HG02884 (cell line): ENCODE data around the gene ABT1.
A peak's percentile ranks its signal among the peaks of the same experiment; 100 is the strongest.

ENCODE experiments used
- ATAC-seq: cut with Tn5 transposase; IDR thresholded peaks from one replicate; pipeline ENCODE4 v1.9.1; 2021; ENCODE audit warnings: mild to moderate bottlenecking, moderate library complexity; ENCODE audit not compliant: unreplicated experiment

The ABT1 gene

DNA sequence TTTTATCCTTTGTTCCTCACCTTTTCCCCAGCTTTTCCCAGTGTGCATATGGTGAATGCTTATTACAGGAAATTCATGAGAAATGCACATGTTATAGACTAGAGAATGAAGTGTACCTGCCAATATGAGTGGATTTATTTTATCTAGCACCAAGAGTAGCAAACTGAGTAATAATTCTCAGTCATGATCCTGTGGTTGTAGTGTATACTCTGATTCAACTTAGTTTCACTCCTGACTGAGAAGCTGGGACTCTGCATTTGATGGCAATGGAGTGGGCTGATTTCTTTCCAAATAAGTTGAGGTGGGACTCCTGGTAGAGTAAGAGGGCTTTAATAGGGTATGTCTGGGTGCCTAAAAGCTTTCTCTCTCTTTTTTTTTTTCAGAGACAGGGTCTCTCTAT, 4.0 kb downstream of the ABT1 start:
- no peak for ATAC-seq

DNA sequence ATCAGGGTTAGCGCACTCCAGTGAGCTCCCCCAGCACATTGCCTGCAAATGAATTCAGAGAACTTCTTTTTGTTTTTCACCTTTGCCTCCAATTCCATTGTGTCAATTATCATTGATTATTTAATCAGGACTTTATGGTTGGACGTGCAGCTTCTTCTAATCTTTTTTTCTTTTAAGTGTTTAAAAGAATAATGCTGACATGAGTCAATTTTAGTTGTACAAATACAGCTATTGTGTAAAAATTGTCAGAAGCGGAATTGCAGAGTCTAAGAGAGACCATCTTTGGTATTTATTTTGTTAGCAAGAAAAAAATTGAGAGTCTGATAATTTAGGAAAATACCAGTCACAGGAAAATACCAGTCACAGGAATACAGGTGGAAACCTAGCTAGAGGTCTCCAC, 5.5 kb downstream of the ABT1 start:
- no peak for ATAC-seq

DNA sequence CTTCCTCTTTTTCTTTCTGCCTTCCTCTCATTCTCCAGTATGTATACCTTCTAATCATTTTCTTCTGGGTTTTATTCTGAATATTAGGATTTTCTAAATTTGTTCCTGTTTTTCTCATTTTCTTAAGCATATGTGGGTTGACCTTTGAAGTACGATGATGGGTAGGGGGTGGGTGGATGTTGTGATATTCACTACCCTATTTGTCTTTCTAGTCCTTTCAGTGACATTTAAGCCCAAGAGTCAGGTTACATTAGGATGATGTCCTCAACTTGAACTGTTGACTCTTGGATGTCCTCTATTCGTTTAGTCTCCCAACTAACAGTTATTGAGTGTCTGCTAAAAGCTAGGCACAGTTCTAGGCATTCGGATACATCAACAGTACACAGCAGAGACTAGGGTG, 7.3 kb downstream of the ABT1 start:
- no peak for ATAC-seq

DNA sequence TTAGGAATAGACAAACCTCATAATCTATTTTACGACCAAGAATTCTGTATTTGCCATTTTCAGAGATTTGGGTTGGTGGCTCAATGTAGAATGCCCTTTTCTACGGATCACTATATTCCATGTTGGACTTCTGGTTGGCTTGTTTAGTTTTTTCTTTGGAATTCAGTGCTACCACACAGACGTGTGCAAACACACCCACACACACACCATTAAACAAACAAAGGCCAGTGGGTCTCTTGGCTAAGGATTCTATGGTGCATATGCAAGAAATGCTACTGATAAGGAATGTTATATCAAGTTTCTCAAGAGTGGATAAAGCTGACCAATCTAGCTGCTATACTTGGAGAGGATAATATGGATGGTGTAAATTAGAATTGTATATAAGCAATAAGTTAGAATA, 8.0 kb downstream of the ABT1 start:
- ATAC-seq, result no peak

DNA sequence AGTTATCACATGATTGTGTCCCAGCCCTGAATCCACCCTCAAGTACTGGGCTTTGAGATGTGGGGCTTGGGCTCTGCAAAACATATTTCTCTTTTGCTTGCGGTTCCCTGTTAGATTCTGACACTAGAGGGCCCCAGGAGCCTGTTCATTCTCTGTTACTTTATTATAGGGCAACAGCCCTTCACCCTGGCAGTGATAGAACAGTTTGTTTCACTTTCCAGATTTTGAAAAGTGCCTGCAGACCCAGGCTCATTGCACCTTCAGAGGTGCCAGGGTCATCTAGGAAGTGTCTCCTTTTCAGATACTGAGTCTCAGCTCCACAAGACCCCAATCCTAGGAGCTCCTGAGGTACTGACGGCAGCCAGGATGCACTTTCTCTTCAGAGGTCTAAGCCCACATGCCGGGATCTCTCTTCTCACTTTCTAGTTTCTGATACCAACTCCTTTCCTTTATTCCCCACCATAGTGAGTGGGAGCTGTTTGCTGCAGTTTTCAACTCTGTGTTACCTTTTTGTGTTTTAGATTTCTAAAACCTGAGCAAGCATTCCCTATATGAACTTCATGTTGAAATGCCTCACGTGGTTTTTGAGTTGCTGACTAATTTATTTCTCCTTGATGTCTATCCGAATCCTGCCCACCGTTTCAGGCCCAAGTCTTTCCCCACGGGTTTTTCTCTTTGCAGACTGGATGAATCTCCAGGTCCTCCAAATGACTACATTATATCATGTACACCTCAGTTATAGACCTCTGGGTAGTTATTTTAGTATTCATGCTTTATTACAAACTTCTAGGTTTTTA, 10.9 kb downstream of the ABT1 start:
- peak; percentile 82 for ATAC-seq

DNA sequence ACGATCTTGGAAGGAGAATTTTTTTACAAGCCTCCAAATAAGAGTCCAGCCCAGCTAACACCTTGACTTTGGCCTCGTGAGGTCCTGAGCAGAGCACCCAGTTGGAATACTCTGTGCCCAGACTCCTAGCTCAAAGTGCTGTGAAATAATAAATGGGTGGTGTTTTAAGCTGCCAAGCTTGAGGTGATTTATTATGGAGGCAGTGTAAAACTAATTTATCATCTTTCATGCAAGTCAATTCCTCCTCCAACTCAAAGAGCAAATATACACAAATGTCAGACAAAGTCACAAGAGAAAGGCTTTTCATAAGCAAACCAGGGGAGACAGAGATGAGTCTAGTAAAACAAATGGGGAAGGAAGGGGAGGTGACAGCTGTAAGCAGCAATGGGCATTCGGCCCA, 12.7 kb downstream of the ABT1 start:
- ATAC-seq, result no peak

DNA sequence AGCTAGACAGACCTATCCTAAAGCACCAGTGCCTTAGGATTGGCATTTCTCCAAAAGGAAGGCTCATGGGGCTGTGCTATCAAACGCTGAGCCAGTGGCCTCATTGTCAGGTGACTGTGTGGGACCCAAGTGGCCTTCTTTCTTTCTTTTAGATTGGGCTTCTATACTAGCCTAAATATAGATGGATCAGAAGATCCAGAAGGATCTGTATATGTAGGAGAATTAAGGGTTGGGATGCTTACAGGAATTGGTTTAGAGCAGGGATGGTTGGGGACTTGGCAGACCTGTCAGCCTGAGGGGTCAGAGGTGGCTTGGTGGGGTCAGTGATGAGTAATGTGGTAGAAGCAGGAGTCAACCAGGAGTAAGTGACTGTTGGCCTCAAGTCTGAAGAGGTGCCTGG, 14.8 kb downstream of the ABT1 start:
- ATAC-seq, result no peak

DNA sequence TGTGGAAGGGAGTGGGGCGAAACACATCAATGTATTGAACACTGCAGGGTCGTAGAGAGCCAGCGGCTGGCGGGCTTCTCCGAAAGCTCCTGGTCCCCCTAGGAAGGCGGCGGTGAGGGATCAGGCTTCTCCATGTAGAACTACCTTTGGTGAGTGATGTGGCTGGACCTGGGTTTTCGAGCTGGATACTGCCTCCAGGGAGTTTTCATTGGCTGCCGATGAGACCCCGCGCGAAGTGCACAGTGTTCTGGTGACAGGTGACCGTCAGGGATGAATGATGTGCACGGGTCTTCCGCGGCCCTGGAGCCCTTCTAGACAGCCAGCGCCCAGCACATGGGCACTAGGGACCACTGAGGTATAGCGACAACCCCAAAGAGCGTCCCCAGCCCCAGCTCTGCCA, 16.4 kb downstream of the ABT1 start:
- no peak for ATAC-seq

DNA sequence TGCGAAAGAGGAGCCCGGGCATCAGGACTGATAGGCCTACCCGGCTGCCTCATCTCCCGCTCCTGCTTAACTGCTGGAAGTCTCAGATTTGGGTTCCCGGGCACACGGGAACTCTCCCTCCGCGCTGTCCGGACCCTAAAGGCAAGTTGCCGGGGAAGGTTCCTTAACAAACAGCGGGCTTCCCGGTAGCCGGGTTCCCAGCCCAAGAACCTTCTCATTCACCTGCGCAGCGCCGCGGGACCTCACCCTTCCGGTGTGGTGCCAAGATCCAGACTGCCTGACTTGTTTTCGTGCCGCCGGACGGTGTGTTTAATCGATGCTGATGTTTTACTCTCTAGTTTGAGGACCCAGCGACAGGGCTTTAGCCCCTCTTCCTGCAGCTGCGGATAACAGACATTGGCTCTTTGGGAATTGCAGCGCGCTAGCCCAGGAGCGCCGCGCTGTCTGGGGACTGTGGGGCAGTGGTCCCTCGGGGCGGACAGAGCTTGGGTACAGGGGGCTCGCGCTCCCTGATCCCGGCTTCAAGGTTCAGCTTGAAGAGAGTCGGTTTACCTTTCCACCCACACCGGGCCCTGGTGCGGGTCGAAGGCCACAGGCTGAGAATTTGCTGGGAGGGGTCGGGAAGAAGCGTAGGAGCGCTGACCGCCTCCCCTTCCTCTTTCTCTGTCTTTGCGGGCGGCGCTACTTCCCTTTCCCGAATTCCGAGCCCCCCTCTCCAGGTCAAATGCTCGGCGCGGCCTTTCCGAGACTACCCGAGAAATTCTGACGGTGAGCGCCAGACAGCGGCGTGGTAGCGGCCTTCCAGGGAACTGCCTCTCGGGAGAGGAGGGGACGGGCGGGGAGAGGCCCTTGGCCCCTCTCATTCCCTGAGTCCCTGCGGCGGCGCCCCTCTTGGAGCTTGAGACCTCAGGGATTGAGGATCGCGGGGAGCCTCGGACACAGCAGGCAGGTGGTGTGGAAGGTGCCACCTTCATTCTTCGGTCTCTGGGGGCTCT, 17.2 kb downstream of the ABT1 start:
- no peak for ATAC-seq

DNA sequence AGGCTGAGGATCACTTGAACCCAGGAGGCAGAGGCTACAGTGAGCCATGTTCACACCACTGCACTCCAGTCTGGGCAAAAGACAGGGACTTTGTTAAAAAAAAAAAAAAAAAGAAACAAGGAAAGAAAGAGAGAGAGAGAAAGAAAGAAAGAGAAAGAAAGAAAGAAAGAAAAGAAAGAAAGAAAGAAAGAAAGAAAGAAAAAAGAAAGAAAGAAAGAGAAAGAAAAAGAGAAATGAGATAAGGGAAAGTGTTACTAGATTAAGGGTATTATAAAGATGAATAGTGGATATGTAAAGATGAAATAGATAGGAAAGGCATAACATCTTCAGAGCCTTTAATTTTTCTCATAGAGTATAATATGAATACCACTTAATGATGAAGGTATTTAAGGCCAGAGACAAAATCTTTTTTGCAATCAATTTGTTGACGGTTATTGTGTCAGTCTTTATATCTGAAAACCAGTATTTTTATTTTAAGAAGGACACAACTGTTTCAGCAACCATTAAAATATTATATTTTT, 26.6 kb downstream of the ABT1 start:
- ATAC-seq, result no peak

DNA sequence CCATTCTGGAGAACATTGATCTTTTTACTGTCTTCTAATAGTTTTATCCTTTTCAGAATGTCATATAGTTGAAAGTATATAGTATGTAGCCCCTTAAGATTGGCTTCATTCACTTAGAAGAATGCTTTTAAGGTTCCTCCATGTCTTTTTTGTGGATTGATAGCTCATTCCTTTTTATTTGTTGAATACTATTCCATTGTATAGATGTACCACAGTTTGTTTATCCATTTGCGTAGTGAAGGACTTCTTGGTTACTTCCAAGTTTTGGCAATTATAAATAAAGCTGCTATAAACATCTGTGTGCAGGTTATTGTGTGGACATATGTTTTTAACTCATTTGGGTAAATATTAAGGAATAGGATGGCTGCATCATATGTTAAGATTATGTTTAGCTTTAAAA, 27.8 kb downstream of the ABT1 start:
- no peak for ATAC-seq

DNA sequence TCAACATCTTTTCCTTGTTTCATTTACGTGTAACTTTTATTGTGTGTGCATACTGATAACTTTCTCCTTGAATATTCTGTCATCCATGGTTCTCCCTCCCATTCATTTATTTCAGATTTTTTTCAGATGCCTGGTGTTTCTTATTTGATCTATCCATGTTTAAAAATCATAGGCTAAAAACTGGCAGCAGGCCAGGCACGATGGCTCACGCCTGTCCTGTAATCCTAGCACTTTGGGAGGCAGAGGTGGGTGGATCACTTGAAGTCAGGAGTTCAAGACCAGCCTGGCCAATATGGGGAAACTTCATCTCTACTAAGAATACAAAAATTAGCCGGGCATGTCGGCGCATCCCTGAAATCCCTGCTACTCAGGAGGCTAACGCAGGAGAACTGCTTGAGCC, 31.1 kb downstream of the ABT1 start:
- ATAC-seq, result no peak

DNA sequence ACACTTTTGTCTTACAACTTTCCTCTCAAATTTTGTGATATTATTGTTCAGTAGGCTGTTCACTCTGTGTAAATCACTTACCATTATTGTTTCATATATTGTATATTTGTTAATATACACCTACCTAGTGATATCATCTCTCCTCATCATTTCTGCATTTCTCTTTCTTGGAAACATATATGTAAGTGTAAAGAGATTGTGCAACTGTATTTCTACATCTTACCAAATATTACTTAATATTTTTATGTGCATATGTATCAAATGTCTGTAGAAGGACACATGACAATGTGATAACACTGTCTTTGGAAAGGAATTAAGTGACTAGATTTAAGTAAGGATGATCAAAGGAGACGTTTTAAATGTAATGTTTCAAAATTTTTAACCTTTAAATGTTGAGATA, 32.6 kb downstream of the ABT1 start:
- no peak for ATAC-seq

DNA sequence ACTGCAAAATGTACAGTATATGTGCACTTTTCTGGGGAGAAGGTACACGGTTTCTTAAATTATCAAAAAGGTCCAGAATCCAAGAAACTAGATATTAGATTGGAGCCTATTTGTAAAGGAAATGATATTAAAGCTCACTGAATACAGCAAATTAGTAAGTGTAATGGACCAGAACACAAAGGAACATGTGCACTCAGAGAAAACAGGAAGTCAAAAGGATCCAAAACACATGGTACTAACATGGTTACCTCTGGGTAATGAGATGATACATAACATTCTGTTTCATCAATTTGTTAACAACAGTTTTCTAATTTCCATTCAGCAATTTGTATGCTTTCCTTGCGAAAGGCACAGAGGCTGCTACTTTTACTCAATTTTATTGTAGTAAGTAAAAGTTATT, 44.1 kb downstream of the ABT1 start:
- ATAC-seq, result no peak

DNA sequence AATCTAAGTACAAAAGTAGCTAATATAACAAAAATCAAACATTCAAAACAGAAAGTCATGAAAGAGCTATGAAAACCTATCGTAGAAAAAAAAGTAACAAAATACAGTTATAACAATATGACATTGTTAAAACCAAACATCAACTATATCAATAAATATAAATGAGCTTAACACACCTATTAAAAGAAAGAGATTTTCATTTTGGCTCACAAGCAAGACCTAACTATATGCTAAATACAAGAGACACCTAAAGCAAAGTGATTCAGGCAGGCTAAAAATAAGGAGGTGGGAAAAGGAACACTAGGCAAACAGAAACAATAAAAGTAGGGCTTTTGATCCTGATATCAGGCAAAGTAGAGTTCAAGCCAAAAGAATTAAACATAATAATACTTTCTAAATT, 49.3 kb downstream of the ABT1 start:
- ATAC-seq, result no peak
